Left lobe of liver (tissue), 2 donors: ENCODE data around the gene PDCL2. TPM values are rescaled to one million over a fixed set of nuclear protein-coding genes. Genes with fewer than 3 reads are reported as not detected.
A peak's percentile ranks its signal among the peaks of the same experiment; 100 is the strongest.

Source experiments
- ATAC-seq: fragments of 200-7000 bp; cut with Tn5 transposase; one replicate; pipeline ENCODE4 v1.9.1; 2020; ENCODE audit warnings: mild to moderate bottlenecking, moderate library complexity
- DNase-seq: peaks from one replicate; pipeline ENCODE4 v3.0.0-alpha.2; 2020; ENCODE audit warnings: low spot score
- total RNA-seq: library from RNA; stranded (reverse); gene quantifications from one replicate; pipeline ENCODE4 v1.2.1, GENCODE V29; 2021
- donor health status: DM: no; HTN: no; CAD: no; lungs with moderate emphysema.
- donor health status: DM: no; HTN: yes; CAD: no.

The PDCL2 gene
- total RNA-seq, 1 donor from 2014 or later = not detected

DNA sequence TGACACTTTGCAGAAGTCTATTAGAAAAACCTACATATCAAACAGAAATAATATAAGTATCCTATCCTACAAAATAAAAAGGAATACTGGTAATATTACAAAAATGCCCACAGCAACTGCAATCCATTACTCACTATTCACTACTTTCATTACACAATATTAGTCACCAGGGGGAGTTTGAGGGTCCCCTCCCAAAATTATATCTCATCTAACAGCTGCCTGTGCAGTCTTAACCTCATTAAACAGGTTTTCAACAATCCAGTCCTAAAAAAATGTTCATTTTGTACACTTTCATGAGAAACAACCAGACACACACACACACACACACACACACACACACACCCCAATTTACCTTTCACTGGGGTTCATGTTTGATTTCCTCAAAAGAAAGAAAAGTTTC is 48.2 kb downstream of the PDCL2 start:
- ATAC-seq (no peak), DNase-seq (no peak)

- ATAC-seq (no peak), DNase-seq (no peak)
Observed at GRCh38 chr4:55540271-55540670, 51.8 kb downstream of the PDCL2 start.

DNA sequence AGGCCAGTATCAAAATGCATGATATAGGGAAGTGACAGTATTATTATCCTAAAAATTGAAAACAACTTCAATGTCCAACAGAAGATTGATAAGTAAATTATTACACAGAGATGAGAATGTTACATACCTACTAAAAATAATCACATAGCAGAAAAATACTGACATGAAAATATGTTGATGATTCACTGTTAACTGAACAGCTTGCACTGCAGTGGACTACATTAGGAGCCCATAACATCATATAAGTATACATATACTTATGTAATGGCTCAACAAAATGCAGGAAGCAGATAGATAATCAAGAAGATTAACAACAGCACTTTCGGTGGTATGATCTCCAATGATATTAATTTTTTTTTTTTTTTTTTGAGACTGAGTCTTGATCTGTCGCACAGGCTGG is 52.4 kb downstream of the PDCL2 start:
- no peak for DNase-seq
- no peak for ATAC-seq

- ATAC-seq = no peak
- no peak for DNase-seq
Observed at GRCh38 chr4:55538531-55538930, 53.5 kb downstream of the PDCL2 start.

DNA sequence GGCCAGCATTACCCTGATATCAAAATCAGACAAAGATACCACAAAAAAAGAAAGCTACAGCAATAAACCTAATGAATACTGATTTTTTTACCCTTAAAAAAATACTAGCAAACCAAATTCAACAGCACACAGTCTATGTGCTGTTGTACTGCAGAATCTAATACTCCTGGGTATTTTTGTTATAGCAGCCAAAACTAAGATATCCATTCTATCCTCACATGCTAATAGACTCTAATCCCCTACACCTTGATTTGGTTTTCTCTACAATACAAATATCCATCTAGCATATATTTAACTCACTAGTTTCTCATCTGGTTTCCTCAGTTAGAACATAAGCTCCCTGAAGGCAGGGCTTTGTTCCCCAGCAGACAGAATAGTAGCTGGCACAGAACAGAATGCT is 57.7 kb downstream of the PDCL2 start:
- DNase-seq = no peak
- no peak for ATAC-seq

GRCh38 chr4:55530691-55531090 is 61.4 kb downstream of the PDCL2 start:
- ATAC-seq = no peak

DNA sequence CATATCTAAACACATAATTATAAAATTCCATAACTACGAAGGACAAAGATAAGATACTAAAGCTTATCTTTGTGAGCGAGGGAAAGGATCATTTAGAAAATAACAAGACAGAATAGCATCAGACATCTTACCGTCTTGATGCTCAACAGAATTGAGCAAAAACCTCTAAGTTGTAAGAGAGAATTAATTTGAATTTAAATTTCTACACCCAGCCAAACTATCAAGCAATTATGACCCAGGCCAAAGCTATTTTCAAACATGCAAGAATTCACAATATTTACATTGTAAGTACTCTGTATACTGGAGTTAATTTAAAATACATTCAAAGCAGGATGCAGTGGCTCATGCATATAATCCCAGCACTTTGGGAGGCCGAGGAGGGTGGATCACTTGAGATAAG is 61.9 kb downstream of the PDCL2 start:
- DNase-seq (no peak), ATAC-seq (no peak)

More at GRCh38 chr4:55530691-55531090, 61.4 kb downstream of the PDCL2 start:
- no peak for DNase-seq

GRCh38 chr4:55528491-55528890 is 63.6 kb downstream of the PDCL2 start:
- DNase-seq (no peak), ATAC-seq (no peak)

DNA sequence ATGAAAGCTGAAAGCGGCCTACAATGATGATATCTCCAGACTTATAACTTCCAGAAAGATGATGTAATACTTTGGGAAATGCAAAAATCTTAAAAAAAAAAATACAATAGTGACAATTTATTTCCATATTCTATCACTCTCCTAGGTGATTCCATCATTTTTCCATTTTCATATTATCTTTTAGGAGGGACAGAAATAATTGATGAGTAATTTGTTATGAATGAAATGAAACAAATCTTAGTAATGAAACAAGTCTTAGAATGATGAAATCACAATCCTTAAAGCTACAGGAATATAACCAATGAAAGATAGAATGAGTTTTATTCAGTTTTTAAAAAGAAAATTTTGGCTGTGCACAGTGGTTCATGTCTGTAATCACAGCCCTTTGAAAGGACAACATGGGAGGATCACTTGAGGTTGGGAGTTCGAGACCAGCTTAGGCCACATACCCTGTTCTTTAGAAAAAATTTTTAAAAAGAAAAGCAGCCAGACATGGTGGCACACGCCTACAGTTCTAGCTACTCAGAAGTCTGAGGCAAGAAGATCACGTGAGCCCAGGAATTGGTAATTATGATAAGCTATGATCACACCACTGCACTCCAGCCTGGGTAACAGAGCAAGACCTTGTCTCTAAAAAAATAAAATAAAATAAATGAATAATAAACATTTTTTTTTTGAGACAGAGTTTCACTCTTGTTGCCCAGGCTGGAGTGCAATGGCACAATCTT is 67.0 kb downstream of the PDCL2 start:
- DNase-seq (no peak), ATAC-seq (no peak)

- ATAC-seq (no peak), DNase-seq (no peak)
Observed at GRCh38 chr4:55518442-55518841, 73.6 kb downstream of the PDCL2 start.

GRCh38 chr4:55517526-55518229 is 74.4 kb downstream of the PDCL2 start:
- DNase-seq = no peak
- no peak for ATAC-seq

DNA sequence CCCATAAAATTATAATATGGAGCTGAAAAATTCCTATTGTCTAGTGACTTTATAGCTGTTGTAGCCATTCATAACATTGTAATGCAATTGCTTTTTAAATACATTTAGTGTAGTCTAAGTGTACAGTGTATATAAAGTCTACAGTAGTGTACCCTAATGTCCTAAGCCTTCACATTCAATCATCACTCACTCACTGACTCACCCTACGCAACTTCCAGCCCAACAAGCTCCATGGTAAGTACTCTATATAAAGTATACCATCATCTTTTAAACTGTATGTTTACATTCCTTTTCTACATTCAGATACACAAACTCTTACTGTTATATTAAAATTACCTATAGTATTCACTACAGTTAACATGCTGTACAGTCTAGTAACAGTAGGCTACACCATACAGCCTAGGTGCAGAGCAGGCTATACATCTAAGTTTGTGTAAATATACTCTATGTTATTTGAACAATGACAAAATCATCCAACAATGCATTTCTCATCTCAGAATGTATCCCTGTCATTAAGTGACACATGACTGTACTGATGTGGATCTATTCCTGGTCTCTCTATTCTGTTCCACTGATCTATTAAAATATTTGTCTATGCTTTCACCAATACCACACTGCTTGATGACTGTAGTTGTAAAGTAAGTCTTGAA is 79.0 kb downstream of the PDCL2 start:
- ATAC-seq (no peak), DNase-seq (no peak)

- DNase-seq (no peak), ATAC-seq (no peak)
Observed at GRCh38 chr4:55512077-55512476, 80.0 kb downstream of the PDCL2 start.

- DNase-seq = no peak
- ATAC-seq = no peak
Observed at GRCh38 chr4:55510685-55511084, 81.4 kb downstream of the PDCL2 start.

- ATAC-seq (no peak), DNase-seq (no peak)
Observed at GRCh38 chr4:55509266-55509665, 82.8 kb downstream of the PDCL2 start.

DNA sequence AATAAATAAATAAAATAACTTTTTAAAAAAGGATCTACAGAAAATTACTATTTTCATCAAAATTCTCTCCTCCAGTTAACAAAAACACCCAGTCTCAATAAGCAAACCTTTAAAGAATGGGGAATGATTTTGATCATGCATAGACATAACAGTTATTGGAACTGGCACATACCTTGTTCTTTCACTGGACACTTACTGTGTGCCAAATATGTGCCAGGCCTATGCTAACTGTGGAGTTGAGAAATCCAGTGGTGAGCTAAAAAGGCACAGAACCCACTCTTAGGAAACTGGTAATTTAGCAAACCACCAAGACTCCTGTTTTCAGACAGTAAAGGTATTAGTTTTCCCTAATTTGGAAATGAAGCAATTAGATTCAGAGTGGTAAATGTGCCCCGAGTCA is 84.4 kb downstream of the PDCL2 start:
- ATAC-seq = peak; percentile 87
- DNase-seq = no peak

Other genes starting within 250 kb of the PDCL2 start
- gene SRD5A3, start 246.0 kb downstream of the PDCL2 start, total RNA-seq = 12.1 TPM
- 15.8 TPM for gene TMEM165, start 196.3 kb downstream of the PDCL2 start, total RNA-seq
- 14.4 TPM for gene CLOCK, start 45.3 kb downstream of the PDCL2 start, total RNA-seq
- gene NMU, start 44.1 kb upstream of the PDCL2 start, total RNA-seq = 0.65 TPM
- gene EXOC1L, start 227.5 kb upstream of the PDCL2 start, total RNA-seq = not detected